Occipital lobe (tissue), 1 donor: Measurements from ENCODE around the gene MBD3L2B. TPM values are rescaled to one million over a fixed set of nuclear protein-coding genes. Genes with fewer than 3 reads are reported as not detected.

Experiments
- total RNA-seq: library from RNA; depleted of rRNA; stranded (reverse); fragments of >200 nt; gene quantifications from one replicate; pipeline ENCODE4 v1.2.3, GENCODE V29; 2014

The MBD3L2B gene
- total RNA-seq, 1 donor from 2014 or later = not detected

Other genes starting within 250 kb of the MBD3L2B start
- 2.5 TPM for gene VAV1, start 248.7 kb downstream of the MBD3L2B start, total RNA-seq
- not detected for gene ADGRE1, start 133.9 kb downstream of the MBD3L2B start, total RNA-seq
- gene MBD3L5, start 9.1 kb upstream of the MBD3L2B start, total RNA-seq = not detected
- gene MBD3L4, start 18.7 kb upstream of the MBD3L2B start, total RNA-seq = not detected
- gene MBD3L2, start 27.9 kb upstream of the MBD3L2B start, total RNA-seq = not detected
- gene MBD3L3, start 37.2 kb upstream of the MBD3L2B start, total RNA-seq = not detected
- gene ZNF557, start 48.3 kb upstream of the MBD3L2B start, total RNA-seq = 40.9 TPM